ENCODE results near the gene VPS51. TPM values are rescaled to one million over a fixed set of nuclear protein-coding genes. Genes with fewer than 3 reads are reported as not detected.
A peak's percentile ranks its signal among the peaks of the same experiment; 100 is the strongest.

Gene VPS51
- total and polyA plus RNA-seq, 2 of the 13 experiments (the other 11 are each of a cell fraction or from before 2014, with no cell fraction given), result 76.3 to 90.6 TPM

DNA sequence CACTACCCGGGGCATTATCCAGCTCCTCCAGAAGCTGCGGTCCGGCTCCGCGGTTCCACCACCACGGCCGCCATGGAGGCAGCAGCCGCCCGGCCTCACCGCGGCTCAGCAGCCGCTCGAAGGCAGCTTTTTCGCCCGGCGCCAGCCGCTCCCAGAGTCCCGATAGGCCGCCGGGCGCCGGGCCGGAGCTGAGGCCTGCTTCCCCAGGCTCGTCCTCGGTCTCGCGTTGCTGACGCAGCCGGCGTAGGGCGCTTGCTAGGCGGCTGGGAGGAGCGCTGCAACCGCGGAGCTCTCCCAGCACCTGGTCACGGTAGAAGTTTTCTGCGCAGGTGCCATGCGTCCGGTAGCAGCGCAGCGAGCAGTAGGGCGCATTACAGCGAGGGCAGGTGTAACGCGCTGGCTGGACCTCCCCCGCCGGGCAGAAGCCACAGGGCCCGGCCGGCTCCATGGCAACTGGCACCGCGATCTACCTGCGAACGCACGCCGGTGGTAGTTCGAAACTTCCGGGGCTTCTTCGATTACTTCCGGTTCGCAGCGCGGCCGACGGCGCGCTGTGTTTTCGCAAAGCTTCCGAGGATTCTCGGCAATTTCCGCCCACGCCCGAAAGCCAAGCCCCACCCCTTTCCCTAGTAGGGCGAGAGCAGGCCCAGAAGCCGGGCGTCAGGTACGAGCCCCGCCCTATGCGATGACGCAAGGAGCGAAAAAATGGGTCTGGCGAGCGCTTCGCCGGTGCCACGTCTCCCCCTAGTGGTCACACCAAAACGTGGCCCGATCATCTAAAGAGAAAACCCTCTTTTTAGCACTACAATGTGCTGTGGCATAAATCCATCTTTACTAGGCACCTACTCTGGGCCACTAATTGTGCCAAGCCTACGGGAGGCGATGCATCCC, 21.4 kb downstream of the VPS51 start, which contains the start of gene ZNHIT2 (continued):
- TF ChIP-seq ZNF557 (CRISPR knock-in tag; IDR thresholded peaks at IDR 0.05) (no peak), ZSCAN9 (CRISPR knock-in tag; IDR thresholded peaks at IDR 0.05; ENCODE audit: borderline replicate concordance) (no peak; the same call in 1 of the 2 replicates), ZFYVE20 (CRISPR knock-in tag; IDR thresholded peaks at IDR 0.05; ENCODE audit: borderline replicate concordance, low read depth) (peak; percentile 75; the same call in 1 of the 2 replicates), DNMT3B (CRISPR knock-in tag; conservative IDR thresholded peaks at IDR 0.05) (no peak), ZNF720 (CRISPR knock-in tag; IDR thresholded peaks at IDR 0.05) (no peak), ARNTL (CRISPR knock-in tag; IDR thresholded peaks at IDR 0.05) (peak; percentile 58), EED (CRISPR knock-in tag; IDR thresholded peaks at IDR 0.05) (peak; percentile 69; the same call in 1 of the 2 replicates), MED13 (CRISPR knock-in tag; IDR thresholded peaks at IDR 0.05) (peak; percentile 39), KDM4B (CRISPR knock-in tag; IDR thresholded peaks at IDR 0.05) (no peak), SRSF1 (optimal IDR thresholded peaks at IDR 0.05; ENCODE audit: low read depth, low read length) (no peak), SOX13 (IDR thresholded peaks at IDR 0.05) (no peak), SOX13 (CRISPR knock-in tag; conservative IDR thresholded peaks at IDR 0.05 in 1 of 2, IDR thresholded peaks at IDR 0.05 in 1 of 2) (no peak), NRL (CRISPR knock-in tag; IDR thresholded peaks at IDR 0.05; ENCODE audit: borderline replicate concordance) (peak; percentile 26; the same call in 1 of the 2 replicates), PCBP1 (IDR thresholded peaks at IDR 0.05; ENCODE audit: borderline replicate concordance, low read depth, low read length) (peak; percentile 90; the same call in 1 of the 2 replicates), MED1 (CRISPR knock-in tag; IDR thresholded peaks at IDR 0.05) (no peak), MZF1 (CRISPR knock-in tag; IDR thresholded peaks at IDR 0.05; ENCODE audit: borderline replicate concordance) (no peak), ATAD3A (CRISPR knock-in tag; IDR thresholded peaks at IDR 0.05) (no peak), ZNF788 (CRISPR knock-in tag; IDR thresholded peaks at IDR 0.05; ENCODE audit: borderline replicate concordance) (peak; percentile 82; the same call in 1 of the 2 replicates), ZNF629 (CRISPR knock-in tag; conservative IDR thresholded peaks at IDR 0.05) (no peak; the same call in none of the 2 replicates)
- TF ChIP-seq, protein P1, sequence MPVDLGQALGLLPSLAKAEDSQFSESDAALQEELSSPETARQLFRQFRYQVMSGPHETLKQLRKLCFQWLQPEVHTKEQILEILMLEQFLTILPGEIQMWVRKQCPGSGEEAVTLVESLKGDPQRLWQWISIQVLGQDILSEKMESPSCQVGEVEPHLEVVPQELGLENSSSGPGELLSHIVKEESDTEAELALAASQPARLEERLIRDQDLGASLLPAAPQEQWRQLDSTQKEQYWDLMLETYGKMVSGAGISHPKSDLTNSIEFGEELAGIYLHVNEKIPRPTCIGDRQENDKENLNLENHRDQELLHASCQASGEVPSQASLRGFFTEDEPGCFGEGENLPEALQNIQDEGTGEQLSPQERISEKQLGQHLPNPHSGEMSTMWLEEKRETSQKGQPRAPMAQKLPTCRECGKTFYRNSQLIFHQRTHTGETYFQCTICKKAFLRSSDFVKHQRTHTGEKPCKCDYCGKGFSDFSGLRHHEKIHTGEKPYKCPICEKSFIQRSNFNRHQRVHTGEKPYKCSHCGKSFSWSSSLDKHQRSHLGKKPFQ (CRISPR knock-in tag; IDR thresholded peaks at IDR 0.05; ENCODE audit: insufficient replicate concordance), result no peak
- TF ChIP-seq, protein P2, sequence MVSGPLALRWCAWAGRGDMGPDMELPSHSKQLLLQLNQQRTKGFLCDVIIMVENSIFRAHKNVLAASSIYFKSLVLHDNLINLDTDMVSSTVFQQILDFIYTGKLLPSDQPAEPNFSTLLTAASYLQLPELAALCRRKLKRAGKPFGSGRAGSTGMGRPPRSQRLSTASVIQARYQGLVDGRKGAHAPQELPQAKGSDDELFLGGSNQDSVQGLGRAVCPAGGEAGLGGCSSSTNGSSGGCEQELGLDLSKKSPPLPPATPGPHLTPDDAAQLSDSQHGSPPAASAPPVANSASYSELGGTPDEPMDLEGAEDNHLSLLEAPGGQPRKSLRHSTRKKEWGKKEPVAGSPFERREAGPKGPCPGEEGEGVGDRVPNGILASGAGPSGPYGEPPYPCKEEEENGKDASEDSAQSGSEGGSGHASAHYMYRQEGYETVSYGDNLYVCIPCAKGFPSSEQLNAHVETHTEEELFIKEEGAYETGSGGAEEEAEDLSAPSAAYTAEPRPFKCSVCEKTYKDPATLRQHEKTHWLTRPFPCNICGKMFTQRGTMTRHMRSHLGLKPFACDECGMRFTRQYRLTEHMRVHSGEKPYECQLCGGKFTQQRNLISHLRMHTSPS (CRISPR knock-in tag; IDR thresholded peaks at IDR 0.05; ENCODE audit: low read depth), result no peak
- TF ChIP-seq, protein P3, sequence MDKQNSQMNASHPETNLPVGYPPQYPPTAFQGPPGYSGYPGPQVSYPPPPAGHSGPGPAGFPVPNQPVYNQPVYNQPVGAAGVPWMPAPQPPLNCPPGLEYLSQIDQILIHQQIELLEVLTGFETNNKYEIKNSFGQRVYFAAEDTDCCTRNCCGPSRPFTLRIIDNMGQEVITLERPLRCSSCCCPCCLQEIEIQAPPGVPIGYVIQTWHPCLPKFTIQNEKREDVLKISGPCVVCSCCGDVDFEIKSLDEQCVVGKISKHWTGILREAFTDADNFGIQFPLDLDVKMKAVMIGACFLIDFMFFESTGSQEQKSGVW (CRISPR knock-in tag; IDR thresholded peaks at IDR 0.05; ENCODE audit: borderline replicate concordance), result no peak
- TF ChIP-seq, protein P4, sequence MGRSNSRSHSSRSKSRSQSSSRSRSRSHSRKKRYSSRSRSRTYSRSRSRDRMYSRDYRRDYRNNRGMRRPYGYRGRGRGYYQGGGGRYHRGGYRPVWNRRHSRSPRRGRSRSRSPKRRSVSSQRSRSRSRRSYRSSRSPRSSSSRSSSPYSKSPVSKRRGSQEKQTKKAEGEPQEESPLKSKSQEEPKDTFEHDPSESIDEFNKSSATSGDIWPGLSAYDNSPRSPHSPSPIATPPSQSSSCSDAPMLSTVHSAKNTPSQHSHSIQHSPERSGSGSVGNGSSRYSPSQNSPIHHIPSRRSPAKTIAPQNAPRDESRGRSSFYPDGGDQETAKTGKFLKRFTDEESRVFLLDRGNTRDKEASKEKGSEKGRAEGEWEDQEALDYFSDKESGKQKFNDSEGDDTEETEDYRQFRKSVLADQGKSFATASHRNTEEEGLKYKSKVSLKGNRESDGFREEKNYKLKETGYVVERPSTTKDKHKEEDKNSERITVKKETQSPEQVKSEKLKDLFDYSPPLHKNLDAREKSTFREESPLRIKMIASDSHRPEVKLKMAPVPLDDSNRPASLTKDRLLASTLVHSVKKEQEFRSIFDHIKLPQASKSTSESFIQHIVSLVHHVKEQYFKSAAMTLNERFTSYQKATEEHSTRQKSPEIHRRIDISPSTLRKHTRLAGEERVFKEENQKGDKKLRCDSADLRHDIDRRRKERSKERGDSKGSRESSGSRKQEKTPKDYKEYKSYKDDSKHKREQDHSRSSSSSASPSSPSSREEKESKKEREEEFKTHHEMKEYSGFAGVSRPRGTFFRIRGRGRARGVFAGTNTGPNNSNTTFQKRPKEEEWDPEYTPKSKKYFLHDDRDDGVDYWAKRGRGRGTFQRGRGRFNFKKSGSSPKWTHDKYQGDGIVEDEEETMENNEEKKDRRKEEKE (IDR thresholded peaks at IDR 0.05), result no peak
